Dermis lymphatic vessel endothelial cell (primary cell): Measurements from ENCODE around the gene TSC22D4. TPM values are rescaled to one million over a fixed set of nuclear protein-coding genes. Genes with fewer than 3 reads are reported as not detected.

ENCODE experiments used
- total RNA-seq: library from RNA; depleted of rRNA; stranded (reverse); fragments of >200 nt; gene quantifications from 2 replicates; pipeline ENCODE4 v1.2.1, GENCODE V29; 2014

Gene TSC22D4
- 16.6 and 18.7 TPM in 2 replicates for total RNA-seq

GRCh38 chr7:100478958-100479660 is at the start of gene TSC22D4:
Gene TSC22D4, minus strand, starts transcription at chr7:100479214. Its CDS starts 1,176 bp downstream, at chr7:100478038.

GRCh38 chr7:100483722-100484672 is 5.0 kb upstream of the TSC22D4 start, which contains the start of gene NYAP1:
Gene NYAP1, plus strand, starts transcription at chr7:100483927. Its CDS starts 1,385 bp downstream, at chr7:100485312.

GRCh38 chr7:100464210-100464660 is 14.8 kb downstream of the TSC22D4 start, which contains the start of gene SPACDR:
Gene SPACDR, minus strand, starts transcription at chr7:100464260. Its CDS starts 235 bp downstream, at chr7:100464025.

GRCh38 chr7:100429637-100430492 is 49.1 kb downstream of the TSC22D4 start, which contains the start of gene MEPCE:
Gene MEPCE, plus strand, starts transcription at chr7:100429831. Its CDS starts 188 bp downstream, at chr7:100430019.

GRCh38 chr7:100428199-100428966 is 50.6 kb downstream of the TSC22D4 start, which contains the start of gene ZCWPW1:
Gene ZCWPW1, minus strand, starts transcription at chr7:100428703. Its CDS starts 8,054 bp downstream, at chr7:100420649.

Other genes starting within 250 kb of the TSC22D4 start
- gene SPDYE3, start 171.5 kb downstream of the TSC22D4 start, total RNA-seq, result not detected in 2 replicates
- 9.4 and 14.3 TPM in 2 replicates for gene PILRB, start 121.1 kb downstream of the TSC22D4 start, total RNA-seq
- 0.17 and 0.22 TPM in 2 replicates for gene PILRA, start 105.7 kb downstream of the TSC22D4 start, total RNA-seq
- 1.1 and 1.2 TPM in 2 replicates for gene ZCWPW1, start 50.5 kb downstream of the TSC22D4 start, total RNA-seq
- gene MEPCE, start 49.4 kb downstream of the TSC22D4 start, total RNA-seq, result 39.4 and 41.5 TPM in 2 replicates
- gene PPP1R35, start 42.7 kb downstream of the TSC22D4 start, total RNA-seq, result 10.5 and 12.4 TPM in 2 replicates
- gene SPACDR, start 15.0 kb downstream of the TSC22D4 start, total RNA-seq, result 0.09 and 0.22 TPM in 2 replicates
- 1.6 and 2.3 TPM in 2 replicates for gene NYAP1, start 4.7 kb upstream of the TSC22D4 start, total RNA-seq
- gene AGFG2, start 60.0 kb upstream of the TSC22D4 start, total RNA-seq, result 26.7 and 49.5 TPM in 2 replicates
- gene SAP25, start 94.7 kb upstream of the TSC22D4 start, total RNA-seq, result not detected in 2 replicates
- 4.4 and 5.5 TPM in 2 replicates for gene LRCH4, start 106.9 kb upstream of the TSC22D4 start, total RNA-seq
- 0.09 and 0.11 TPM in 2 replicates for gene FBXO24, start 107.1 kb upstream of the TSC22D4 start, total RNA-seq
- gene PCOLCE, start 123.1 kb upstream of the TSC22D4 start, total RNA-seq, result 0.09 and 0.11 TPM in 2 replicates
- gene MOSPD3, start 133.3 kb upstream of the TSC22D4 start, total RNA-seq, result 5.4 and 6.4 TPM in 2 replicates
- 0.17 and 0.54 TPM in 2 replicates for gene TFR2, start 162.3 kb upstream of the TSC22D4 start, total RNA-seq
- not detected in 2 replicates for gene ACTL6B, start 177.2 kb upstream of the TSC22D4 start, total RNA-seq
- gene GNB2, start 194.5 kb upstream of the TSC22D4 start, total RNA-seq, result 53.7 and 59.7 TPM in 2 replicates
- gene GIGYF1, start 215.0 kb upstream of the TSC22D4 start, total RNA-seq, result 14.4 and 16.0 TPM in 2 replicates
- gene POP7, start 226.9 kb upstream of the TSC22D4 start, total RNA-seq, result 21.2 and 24.1 TPM in 2 replicates
- not detected in 2 replicates for gene EPO, start 241.3 kb upstream of the TSC22D4 start, total RNA-seq